Measurements from ENCODE around the gene MPV17L2.

MPV17L2 gene

DNA sequence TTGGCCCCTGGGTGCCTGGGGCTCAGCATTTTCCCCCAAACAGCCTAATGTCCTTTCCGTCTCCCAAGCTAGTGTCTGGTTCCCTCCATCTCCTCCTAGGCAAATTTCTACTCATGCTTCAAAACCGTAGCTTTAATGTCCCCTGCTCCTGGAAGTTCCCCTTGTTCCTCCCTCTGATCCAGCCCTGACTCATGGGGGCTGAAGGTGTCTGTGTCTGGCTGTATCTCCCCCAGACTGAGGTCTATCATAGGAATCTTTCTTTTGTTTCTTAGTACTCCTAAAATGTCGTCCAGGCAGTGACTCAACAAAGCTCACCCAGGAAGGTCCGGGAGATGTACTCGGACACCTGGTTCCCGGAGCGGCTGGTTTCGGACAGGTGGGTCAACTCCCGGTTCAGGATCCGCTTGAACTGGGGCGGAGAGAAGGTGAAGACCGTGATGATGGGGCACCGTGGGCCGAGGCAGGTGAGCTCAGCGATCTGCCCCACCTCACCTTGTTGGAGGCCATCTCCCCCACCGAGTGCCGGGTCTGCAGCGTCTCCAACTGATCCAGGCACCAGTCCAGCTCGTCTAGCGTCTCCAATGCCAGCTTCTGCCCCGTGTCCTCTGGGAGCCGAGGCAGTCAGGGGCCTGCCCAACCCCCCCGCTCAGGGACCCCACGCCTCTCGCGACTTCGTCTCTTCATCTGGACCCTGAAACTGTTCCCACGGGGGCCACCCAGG lies 27.1 kb downstream of the MPV17L2 start:
- no peak for DNase-seq

DNA sequence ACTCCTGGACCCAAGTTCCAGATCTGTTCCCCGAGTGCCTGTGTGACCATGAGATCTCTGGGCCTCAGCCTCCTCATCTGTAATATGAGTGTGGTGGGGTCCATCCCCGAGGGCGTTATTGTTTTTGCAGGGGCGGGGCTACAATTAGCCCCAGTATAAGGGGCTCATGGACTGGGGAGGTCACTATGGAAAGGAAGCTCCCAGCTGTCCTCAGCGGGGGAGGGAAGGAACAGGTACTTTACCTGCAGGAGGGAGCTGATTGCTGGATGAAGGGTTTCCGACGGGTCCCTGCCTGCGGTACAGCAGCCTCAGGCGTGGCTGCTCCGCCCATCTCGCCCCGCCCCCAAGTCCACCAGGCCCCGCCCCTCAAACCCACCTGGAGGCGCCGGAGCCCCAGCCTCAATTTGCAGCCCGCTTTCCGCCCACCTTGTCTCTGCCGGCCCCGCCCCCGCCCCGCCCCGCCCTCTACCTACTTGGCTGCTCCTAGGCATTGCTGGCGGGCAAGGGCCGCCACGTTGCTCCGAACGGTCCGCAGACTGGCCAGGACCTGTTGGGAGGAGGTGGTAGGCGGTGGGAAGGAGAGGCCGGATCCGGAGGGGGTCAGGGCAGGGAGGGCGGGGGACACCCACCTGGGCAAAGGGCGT lies 27.7 kb downstream of the MPV17L2 start:
- DNase-seq: no peak

DNA sequence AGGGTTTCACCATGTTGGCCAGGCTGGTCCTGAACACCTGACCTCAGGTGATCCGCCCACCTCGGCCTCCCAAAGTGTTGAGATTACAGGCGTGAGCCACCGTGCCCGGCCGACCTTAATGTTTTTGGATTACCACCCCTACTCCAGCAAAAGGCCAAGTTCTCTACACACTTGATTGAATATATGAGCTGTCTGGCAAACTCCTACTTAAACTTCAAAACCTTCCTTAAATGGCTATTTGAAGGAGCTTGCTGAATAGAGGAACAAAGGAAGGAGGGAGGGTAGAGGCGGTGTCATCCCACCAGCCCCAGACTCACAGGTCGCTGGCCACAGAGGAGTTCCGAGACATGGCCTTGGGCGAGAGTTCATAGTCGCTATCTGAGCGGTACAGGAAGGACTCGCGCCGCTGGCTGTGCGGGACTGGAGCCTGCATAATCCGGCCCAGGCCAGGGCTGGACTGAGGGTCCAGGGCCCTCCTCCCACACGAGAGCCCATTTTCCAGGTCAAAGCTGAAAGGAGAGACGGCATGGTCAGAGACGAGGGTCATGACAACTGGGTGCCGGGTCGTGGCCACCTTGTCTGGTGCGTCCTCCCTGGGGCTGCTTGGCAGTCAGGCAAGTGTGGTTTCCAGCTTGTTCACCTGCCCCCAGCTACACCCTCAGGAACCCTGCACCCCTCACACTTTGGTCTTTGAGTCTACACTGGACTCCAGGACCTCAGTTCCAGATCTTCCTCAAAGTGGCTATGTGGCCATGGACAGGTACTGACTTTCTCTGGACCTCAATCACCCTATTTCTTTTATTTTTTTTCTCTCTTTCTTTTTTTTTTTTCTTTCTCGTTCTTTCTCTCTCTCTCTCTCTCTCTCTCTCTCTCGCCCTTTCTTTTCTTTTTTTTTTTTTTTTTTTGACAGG lies 29.1 kb downstream of the MPV17L2 start:
- no peak for DNase-seq

DNA sequence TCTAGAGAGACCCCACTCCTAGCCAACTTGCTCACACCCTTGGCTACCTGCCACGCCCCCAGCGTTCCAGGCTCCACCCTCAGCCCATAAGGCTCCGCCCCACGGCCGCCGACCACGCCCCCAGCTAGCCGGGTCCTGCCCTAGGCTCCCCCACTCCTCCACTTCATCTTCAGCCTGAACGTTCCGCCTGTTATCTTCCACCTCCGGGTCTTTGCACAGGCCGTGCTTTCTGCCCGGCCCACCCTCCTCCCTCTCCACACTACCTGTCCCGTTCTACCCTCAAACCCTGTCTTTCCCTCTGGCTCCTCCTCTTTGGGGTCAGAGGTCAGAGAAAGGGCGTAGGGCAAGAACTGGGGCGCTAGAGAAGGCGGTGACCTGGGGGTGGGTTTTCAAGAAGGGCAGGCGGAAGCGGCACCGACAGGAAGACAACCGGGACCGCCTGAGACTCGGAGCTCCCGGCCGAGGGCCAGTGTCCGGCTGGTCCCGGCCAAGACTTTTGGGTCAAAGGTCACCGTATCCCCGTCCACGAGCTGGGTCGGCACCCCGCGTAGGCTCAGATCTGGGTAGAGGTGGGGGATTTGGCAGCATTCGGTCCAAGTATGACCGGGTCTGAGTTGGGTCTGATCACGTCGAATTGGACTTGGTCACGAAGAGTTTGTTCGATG lies 31.0 kb downstream of the MPV17L2 start:
- peak in 1 of 2 donors; percentile 44 for DNase-seq

DNA sequence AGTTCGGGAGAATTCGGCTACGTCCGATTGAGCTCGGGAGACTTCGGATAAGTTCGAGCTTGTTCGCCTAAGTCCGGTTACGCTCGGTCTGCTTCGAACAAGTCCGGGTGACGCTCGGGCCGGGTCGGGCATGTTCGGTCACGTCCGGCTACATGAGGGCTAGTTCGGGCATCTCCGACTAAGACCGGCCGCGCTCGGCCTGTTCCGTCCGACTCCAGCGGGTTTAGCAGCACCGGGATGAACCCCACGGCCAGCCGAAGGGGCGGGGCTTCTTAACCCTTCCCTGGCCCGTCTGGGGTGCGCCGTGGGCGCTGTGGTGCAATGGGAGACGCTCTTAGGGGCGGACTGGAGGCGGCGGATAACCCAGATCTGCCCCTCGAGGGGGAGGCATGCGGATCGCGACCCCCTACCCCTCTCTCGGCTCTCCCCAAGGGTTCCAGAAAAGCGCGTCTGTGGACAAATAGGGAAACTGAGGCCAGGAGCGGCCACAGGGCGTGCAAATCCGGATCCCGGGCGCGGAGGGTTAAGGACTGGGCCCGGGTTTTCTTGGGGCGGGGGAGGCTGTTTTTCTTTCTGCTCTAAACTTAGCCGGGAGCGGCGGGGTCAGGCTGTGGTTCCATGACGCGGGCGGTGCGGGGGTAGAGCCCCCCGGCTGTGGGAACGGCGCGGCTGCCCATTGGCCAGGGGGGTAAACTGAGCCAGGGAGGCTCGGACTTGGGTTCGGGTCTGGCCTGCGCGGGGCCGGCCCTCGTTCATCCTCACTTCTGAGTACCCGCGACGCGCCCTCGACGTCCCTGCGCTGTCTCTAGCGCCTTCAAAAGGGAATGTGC lies 31.7 kb downstream of the MPV17L2 start:
- DNase-seq: peak in 1 of 2 donors; percentile 75

DNA sequence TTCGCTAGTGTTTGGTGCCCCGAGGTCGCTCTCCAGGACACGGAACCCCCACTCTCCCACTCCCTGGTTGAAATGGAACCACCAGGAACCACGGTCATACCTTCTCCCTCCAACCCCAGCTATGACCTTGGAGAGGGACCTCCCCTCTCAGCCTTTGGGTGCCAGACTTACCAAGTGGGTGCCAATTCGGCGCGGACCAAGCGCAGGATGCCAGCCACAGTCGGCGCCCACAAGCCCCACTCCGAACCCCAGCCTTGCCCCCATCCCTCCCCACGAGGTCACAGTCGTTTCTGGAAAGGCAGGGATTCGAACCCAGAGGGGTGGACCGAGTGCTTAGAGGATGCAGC lies 32.3 kb downstream of the MPV17L2 start:
- DNase-seq: no peak

DNA sequence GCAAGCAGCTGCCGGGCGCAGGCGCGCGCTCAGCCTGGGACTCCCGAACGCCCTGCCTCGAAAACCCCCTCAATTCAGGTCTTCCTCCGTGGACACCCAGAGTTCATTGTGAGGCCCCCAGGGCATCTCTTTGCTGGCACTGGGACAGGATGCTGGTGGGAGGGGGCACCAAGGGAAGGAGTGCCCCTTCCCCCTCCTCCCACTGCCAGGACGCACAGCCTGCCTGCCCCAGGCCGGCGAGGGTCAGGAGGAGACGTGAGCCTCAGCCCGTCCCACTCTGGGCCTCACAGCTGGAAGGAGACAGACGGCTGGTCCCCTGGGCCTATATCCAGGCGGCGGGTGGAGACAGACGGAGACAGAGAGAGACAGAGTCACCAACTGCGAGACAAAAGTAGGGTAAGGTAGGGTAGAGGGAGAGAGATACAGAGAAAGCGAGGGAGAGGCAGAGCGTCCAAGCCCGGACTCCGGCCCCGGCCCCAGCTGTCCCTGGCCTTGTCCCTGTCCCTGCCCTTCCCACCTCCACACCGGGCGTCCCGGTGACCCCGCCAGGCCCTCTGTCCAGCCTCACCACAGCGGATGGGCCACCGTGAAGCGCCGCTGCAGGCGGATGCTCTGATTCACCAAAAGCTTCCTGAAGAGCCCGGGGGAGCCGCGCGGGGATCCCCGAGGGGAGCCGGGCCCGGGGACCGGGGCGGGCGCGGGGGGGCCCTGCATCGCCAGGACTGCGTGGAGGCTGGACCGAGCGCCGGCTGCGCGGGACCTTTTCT lies 32.9 kb downstream of the MPV17L2 start, which contains the start of gene PDE4C:
TSS of gene PDE4C (minus strand) at position 737 of the 767 bp plus-strand sequence. CDS start at position 714, 23 bp downstream.
- peak in 1 of 2 donors; percentile 10 for DNase-seq

DNA sequence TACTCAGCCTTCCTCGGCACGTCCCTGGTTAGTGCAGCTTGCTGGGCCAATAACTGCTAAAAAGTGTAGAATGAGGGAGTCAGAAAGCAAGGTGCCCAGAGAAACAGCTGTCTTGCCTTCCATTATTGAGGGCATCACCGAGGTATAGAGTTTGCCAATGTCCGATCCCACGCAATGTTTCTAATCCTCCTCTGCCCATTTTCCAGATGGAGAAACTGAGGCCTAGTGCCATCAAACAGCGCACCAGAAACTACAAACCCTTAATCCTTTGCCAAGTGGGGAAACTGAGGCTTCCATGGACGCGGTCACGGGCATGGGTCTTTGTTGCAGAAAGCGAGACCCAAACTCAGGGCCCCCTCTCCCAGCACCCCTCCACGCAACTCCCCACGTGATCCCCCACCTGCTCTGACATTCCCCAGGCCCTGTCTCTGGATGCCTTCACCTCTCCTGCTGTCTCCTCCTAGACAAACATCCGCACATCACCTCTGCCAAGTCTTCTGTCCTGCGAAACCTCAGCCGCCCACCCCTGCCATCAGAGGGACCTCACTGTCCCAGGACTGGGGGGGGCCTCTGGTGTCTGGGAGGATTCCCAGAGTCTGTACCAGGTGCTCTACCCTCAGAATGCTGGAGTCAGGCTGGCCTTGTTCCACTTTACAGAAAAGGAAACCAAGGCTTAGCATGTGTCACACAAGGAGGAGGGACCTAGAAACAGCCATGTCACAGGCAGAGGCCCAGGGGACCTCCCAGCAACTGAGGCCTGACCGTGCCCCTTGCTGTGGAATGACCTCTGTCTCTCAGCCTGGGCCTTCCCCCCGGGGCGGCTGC lies 34.1 kb downstream of the MPV17L2 start:
- no peak for DNase-seq

DNA sequence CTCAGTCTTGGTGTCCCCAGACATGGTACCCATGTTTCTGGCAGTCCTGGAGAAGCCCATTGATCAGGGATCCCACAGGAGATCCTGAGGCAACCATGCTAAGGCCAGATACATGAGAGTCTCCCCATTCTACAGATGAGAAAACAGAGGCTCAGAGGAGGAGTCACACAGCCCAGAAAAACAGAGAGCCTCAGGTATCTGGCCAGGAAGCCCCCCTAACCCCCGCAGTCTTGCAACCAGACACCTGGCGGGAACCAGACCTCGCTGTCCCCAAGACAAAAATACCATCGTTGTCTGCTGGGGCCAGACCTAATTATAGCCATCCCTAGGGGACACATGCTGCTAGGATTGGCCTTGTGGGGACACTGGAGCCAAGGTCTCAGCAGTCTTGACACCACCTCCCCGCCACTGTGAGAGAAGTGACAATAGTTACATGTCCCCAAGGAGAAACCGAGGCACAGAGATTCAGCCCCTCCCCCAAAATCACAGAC lies 34.8 kb downstream of the MPV17L2 start:
- no peak for DNase-seq

DNA sequence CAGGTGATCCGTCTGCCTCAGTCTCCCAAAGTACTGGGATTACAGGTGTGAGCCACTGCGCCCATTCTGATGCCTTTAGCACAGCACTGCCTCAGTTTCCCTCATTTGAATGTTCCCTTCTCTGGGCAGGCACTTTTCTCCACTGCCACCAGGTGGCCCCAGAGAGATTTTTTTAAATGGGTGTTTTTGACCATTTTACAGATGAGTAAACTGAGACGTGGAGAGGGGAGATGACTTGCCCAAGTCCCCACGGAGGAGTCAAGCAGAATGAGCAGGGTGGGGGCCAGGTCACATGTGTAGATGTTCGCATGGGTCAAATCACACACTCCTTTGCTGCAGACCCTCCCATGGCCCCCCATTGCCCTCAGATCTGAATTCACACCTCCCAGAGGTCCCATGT lies 36.5 kb downstream of the MPV17L2 start:
- no peak for DNase-seq

DNA sequence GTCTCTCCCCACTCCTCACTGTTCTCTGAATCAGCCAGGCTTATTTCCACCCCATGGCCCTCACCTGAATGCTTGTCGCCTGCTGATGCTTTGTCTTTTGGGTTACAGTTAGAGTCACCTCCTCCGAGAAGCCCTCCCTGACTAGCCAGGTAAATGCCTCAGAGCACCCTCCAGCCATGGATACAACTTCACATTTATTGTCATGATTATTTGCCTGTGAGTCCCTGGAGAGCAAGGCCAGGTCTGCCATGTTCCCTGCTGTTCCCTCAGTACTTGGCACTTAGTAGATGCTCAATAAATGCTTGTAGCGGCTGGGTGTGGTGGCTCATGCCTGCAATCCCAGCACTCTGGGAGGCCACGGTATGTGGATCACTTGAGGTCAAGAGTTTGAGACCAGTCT lies 36.9 kb downstream of the MPV17L2 start:
- DNase-seq: no peak

DNA sequence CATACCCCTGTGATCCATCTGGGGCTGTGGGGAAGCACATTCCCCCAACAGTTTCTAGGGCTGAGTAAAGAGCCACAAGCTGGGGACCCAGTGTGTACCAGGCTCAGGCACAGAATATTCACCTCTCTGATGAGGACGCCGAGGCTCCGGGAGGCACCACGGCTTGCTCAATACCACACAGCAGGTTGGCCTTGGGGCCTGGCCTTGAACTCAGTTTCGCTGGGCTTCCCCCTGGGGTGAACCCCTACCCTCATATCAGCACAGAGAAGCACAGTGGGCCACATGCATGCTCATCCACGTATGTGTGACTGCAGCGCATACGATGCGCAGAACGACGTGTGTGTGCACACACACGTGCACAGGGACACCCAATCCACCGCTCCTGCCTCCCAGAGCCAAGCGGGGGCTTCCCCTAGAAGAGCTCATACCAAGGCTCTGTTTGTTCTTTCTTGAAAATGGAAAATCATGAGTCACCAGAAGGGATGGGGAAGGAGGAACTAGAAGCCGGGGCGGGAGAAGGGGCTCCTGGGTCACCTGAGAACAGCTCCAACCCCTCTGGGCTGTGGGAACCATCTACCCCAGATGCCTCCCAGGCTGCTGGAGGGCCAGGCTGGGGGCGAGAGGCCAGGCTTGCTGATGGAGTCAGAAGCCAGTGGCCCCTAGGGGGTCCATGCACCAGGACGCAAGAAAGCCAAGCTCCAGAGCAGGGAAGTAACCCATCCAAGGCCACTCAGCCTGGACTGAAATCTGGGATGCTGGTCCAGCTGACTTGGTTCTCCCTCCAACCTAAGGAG lies 38.1 kb downstream of the MPV17L2 start:
- peak in 1 of 2 donors; percentile 7 for DNase-seq

DNA sequence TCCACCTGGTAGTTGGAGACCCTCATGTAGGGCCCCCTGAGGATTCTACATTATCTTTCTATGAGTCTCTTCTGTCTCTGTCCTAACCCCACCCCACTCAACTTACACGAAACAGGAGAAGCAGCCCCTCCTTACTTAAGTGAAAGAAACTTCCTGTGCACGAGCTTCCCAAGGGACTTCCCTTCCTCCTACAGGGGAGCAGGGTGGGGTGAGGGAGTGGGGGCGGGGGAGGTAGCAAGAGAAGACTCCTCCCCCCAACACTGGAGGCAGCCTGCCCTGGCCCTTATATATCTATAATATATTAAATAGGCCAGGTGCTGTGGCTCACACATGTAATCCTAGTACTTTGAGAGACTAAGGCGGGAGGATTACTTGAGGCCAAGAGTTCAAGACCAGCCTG lies 38.8 kb downstream of the MPV17L2 start:
- no peak for DNase-seq

DNA sequence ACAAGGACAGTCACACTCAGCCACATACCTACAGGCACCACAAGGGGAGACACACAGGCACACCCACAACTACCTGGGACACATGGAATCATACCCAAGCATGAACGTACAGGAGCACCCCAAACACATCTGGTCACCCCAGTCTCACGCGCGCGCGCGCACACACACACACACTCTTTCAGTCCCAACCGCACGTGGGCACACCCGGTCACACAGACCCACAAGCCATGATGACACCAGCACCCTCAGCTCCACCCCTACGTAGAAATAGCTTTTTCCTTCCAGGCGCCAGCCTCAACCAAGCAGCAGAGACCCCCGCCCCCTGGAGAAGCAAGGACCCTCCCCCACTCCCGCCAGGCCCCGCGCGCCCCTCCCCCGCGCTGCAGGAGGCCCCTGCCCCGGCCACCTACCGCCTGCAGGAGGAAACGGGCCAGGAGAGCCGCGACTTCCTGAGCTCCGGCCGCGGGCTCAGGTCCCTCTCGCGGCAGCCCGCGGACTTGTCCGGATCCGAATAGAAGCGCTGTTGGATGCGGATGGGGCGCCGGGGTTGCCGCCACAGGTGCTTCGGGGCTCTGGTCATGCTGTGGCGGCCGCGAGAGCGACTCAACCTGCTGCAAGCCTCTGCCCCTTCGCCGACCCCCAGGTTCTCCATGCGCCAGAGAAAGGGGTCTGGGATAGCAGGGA lies 39.7 kb downstream of the MPV17L2 start:
- no peak for DNase-seq

DNA sequence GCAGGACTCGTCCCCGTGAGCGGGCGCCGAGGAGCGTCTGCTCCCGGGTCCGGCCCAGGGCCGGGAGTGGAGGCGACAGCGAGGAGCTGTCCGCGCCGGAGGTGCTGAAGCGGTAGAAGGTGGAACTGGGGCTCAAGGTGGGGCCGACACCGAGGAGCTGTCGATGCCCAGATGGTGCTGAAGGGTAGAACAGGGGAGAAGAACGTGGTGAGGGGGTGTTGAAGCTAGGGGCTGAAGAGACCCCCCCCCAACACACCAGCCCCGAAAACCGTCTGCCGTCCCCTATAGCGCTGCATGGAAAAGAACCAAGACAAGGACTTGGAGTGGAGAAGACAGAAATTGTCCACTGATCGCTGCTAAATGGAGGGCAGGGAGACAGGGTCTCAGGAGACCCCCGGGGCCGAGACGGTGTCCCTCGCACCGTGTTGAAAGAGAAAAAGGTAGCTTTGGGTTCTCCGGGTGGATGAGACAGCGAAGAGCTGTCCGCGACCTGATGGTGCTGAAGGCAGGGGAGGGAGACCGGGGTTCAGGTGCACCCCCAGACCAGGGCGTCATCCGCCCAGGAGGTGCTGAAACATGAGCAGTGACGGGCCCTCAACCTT lies 40.3 kb downstream of the MPV17L2 start:
- no peak for DNase-seq

DNA sequence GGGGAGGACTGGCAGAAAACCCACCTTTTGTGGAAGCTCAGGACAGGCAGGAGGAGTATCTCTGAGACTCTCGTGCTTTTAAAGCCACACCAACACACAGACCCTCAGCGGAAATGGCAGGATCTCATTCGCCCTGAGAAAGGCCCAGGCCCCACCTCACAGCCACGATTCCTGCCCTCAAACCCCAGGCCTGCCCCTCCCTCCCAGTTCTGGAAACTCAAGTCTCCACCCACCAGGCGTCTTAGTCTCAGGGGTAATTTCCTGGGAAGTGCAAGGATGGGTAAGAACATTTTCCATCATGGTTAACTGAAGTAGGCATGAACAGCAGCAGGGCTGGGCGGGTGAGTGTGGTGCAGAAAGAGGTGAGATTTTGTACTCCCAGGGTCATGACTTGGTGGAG lies 41.2 kb downstream of the MPV17L2 start:
- no peak for DNase-seq

DNA sequence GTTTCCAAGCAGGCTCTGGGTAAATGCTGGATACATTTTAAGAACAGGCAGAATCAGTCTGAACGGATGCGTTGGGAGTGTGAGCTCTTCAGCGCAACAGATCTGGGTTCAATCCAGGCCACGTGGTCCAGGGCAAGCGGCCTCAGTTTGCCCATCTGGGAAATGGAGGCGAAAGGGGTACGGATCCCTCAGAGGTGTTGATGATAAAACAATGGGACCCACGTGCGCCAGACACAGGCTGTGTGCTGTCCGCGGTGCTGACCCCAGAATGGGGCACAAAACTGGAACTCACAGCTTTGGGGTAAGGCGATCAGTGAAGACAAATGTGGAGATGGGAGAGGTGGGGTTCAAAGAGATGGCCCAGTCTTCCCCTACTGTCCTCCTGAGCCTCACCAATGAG lies 46.3 kb downstream of the MPV17L2 start:
- no peak for DNase-seq

DNA sequence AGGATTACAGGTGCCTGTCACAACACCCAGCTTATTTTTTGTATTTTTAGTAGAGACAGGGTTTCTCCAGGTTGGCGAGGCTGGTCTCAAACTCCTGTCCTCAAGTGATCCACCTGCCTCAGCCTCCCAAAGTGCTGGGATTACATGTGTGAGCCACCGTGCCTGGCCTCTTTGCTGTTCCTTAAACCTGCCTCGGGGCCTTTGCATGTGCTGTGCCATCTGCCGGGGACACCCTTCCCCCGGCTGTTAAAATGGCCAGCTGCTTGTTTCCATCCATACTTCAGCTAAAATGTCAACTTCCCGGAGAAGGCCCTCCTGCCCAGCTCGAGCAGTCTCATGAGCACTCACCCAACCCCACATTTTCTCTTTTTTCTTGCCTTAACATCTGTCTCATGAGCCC lies 52.3 kb downstream of the MPV17L2 start:
- no peak for DNase-seq
